Inflammatory macrophage treated with lipopolysaccharide for 1 hour (primary cell): Measurements from ENCODE around the gene NXPH1.

ENCODE experiments used
- DNase-seq, 2 donors: peaks; one replicate each; pipeline ENCODE4 v3.0.0-alpha.2; 2020 to 2022

The NXPH1 gene

DNA sequence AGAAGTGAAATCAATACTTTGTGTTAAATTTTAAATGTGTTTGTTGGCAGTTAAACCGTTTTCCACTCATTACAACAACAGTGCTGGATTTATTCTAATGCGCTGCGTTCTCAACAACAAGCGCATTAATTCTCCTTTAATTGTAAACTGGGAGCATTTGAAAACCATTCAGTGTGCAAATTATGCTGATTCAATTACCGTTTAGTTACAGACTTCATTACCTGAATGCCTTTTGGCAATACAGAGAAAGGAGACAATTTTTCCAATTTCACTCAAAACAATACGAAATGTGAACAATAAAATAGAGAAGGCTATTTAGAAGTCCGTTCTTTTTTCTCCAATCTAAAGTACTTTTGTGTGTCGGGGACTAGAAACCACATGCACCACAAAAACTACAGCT lies 4.2 kb downstream of the NXPH1 start:
- DNase-seq = no peak

DNA sequence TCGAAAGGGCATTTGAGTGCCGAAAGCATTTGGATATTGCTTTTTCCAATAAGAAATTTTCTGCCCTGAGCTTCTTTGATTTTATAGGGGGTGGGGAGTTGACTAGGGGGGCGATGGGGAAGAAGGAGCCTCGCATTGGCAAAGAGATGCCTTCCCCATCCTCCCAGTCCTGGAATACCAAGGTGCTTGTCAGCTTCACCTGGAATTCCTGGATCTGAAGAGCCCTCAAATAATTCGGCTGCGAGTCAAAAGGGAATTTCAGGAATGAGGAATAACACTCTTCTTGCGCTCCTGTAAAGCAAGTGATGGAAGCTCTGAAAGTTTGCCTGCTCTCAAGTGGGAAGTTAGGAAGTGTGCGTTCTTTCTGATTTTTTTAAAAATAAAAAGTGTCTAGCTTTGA lies 7.3 kb downstream of the NXPH1 start:
- no peak for DNase-seq

- no peak for DNase-seq
These were observed 7.9 kb downstream of the NXPH1 start for GRCh38 chr7:8441106-8441965.

DNA sequence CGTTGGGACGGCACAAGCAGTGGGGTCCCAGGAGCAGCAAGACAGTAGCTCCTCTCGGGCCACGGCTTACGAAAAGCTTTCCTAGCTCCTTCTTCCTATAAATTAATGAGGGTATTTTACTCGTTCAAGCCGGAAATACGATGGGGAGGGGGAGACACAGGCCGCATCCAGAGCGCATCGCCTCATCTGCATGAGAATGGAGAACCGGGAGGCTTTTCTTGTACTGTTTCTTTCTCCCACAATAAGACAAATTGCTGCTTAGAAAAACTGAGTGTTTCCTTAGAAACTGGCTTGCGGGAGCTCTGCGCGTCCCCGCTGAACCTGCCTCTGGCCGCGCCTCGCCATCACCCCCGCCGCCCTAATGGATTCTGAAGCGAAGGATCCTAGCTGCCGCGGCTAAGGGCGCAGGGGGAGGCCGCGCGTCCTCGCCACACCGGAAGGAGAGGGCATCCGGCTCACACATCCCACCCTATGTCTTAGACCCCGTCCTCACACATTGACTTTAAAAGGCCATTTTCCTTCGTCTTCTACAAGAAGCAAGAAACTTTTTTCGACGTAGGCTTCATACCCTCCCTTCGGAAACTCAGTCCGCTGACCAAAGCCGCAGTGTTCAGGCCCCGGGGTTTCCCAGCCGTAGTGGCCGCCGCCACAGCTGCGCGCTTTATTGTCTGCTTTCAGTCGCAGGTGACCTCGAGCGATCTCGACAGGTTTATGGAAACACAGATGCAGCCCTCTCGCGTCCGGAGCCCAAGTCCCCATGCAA lies 8.8 kb downstream of the NXPH1 start:
- no peak for DNase-seq

DNA sequence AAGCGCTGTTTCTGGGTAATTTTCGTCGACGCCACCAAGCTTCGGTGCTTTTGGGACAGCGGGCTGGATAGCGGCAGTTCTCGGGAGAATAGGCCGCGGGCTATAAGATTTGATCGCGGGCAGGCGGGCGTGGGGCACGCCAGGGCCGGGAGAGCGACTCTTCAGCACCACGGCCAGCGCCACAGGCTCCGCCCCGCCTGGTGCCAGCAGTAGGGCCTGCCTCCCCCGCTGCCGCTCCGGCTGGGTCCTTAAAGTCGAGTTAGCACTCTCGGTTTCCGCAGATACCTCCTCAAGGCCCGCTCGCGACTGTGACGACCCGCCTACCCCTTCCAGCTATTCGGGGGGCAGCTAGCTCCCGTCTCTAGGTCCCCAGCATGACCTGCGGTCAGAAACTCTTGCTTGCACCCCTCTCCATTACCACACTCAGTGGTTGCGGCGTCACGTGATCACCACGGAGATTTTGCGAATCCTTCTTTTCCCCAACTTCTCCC lies 9.4 kb downstream of the NXPH1 start:
- peak; percentile 19 to 40 for DNase-seq

GRCh38 chr7:8443576-8444467 lies 10.4 kb downstream of the NXPH1 start:
- no peak for DNase-seq

DNA sequence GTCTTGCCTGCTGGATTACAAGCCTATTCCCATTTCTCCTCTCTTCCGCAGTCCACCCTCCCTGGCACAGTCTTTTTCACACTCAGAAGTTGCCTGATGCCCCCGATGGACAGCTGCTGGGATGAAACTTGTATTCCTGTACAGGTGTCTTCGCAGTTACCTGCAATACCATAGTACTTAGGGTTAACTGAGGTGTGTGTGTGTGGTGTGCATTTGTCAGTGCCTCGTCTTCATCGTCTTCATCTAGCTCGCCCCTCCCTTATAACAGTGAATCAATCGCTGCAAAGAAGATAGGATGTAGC lies 11.0 kb downstream of the NXPH1 start:
- DNase-seq = no peak

DNA sequence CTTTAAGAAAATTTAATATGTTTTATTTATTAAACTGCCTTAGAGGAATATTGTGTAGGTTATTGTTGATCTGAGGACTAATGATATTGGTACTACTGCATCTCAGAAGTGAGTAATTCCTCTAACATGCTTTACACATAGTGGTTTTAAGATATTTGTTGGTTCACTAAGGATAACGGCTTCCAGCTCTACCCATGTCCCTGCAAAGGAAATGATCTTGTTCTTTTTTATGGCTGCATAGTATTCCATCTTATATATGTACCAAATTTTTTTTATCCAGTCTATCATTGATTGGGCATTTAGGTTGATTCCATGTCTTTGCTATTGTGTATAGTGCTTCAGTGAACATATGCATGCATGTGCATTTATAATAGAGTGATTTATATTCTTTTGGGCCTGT lies 20.1 kb downstream of the NXPH1 start:
- no peak for DNase-seq

DNA sequence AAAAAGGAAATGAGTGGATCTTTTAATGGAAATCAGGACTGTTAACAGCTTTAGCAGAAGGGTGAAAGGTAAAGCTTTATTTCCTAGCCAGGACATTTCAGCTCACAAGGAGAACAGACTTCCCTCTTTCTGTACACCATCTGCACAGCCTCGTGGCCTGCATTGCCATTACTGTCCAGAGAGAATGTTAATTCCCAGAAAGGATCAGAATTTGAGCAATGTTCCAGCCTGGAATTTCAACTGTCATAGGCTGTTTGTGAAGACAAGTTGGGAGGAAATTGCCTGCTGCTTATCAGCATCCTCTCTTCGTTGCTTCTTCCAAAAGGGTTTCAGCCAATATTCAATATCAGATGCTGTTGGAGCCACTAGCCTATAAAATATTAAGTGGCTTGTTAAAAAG lies 22.0 kb downstream of the NXPH1 start:
- DNase-seq = no peak

GRCh38 chr7:8462309-8462708 lies 28.9 kb downstream of the NXPH1 start:
- no peak for DNase-seq

GRCh38 chr7:8465338-8465737 lies 31.9 kb downstream of the NXPH1 start:
- no peak for DNase-seq

- DNase-seq = peak in 1 of 2 donors; percentile 4
These were observed 47.1 kb downstream of the NXPH1 start for GRCh38 chr7:8480527-8480926.

DNA sequence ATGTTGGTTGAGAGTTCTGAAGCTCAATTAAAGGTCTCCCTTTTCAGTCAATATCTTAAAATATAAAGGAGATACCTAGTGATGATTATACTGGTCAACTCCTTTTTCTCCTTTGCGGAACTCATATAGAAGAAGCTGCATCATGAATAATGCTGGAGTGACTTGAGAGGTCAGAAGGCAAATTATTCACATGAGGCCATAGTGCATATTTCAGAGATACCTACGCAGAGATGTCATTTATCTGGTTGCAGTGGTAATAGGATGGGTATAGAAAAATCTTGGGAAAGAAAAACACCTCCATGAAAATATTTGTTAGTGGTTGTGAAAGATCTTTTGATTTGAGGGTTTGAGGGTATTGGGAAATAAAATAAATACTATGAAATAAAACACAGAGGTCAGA lies 47.7 kb downstream of the NXPH1 start:
- no peak for DNase-seq

DNA sequence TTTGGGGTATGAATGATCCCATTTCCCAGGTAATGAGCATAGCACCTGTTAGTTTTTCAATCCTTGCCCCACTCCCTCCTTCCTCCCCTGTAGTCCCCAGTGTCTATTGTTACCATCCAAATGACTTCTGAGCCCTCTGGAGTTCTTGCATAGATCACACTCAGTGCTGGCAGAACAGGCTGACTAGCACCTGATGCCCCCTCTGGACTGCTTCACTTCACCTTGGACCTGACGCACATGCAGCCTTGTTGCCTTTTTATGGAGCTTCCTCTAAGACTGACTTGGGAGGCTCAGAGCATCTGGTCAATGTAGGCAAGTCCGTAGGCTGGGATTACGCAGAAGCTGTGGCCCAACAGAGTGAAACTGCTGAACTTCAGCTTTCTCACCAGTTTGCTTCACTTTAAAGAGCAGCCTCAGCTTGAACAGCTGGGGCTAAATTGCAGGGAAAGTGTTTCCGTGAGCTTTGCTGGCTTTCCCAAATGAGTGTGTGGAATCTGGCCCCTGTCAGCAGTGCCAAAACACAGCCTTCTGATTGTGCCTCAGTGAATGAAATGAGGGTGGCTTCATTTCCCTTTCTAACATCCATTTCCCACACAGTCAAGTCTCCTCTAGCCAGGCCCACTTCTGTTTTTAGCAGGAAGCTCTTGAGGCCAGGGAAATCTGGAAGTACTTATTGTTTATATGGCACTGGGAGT lies 48.5 kb downstream of the NXPH1 start:
- peak; percentile 55 to 69 for DNase-seq

GRCh38 chr7:8490391-8491045 lies 57.1 kb downstream of the NXPH1 start:
- no peak for DNase-seq

- DNase-seq = no peak
These were observed 57.7 kb downstream of the NXPH1 start for GRCh38 chr7:8491106-8491505.

- DNase-seq = no peak
These were observed 58.4 kb downstream of the NXPH1 start for GRCh38 chr7:8491544-8492489.

DNA sequence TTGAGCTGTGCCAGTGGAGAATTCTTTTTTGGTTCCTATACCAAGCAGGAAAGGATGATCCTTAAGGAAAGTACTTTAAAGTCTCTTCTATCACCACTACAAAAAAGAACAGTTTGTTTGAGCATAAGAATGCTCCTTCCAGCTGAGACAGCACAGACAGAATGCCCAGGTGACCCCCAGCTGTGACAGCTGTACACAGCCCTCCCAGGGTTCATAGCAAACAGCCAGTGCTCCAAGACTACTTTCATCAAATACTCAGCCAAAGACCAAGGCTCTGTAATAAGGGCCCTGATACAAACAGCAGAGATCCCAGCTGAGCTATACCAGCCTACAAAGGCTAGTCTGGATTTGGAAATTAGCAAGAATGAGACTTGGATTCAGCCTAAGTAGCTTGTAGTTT lies 65.7 kb downstream of the NXPH1 start:
- no peak for DNase-seq

GRCh38 chr7:8500286-8500685 lies 66.9 kb downstream of the NXPH1 start:
- no peak for DNase-seq

- no peak for DNase-seq
These were observed 74.2 kb downstream of the NXPH1 start for GRCh38 chr7:8507566-8507965.

DNA sequence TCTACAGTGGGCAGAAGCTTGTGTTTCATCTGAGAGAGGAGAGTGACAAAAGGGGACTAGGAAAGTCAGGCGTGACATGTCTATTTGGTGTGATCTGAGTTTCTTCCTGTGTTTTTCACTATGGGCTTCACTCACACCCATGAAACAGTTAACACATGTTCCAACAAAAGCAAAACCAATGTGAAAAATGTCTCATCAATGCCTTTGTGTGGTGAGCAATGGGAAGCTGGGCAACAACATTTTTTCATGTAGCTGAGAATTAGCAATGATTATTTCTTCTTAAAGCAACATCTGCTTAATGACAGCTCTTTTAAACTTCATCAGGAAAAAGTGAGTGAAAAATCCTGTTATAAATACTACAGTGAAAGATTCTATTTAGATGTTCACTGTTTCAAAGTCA lies 76.2 kb downstream of the NXPH1 start:
- no peak for DNase-seq
